ENCODE measurements around the gene SLC19A2.

Gene SLC19A2

DNA sequence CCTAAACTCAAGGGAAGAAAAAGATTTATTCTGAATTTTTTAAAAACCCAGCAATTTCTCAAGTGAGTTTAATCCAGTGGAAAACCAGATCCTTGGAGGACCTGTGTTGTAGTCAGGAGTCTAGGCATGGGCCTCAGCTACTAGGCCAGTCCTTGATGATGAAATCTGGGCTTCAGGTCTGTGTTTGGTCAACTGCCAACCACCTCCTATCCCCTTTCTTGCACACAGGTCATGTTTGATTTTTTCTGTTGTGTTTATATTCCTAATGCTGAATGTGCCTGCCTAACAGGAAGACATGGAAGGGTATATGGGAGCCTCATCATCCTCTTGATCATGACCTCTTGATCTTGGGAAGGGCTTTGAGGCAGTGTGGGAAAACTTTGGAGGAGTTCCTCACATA is 38.2 kb upstream of the SLC19A2 start:
- TF ChIP-seq, protein P1, sequence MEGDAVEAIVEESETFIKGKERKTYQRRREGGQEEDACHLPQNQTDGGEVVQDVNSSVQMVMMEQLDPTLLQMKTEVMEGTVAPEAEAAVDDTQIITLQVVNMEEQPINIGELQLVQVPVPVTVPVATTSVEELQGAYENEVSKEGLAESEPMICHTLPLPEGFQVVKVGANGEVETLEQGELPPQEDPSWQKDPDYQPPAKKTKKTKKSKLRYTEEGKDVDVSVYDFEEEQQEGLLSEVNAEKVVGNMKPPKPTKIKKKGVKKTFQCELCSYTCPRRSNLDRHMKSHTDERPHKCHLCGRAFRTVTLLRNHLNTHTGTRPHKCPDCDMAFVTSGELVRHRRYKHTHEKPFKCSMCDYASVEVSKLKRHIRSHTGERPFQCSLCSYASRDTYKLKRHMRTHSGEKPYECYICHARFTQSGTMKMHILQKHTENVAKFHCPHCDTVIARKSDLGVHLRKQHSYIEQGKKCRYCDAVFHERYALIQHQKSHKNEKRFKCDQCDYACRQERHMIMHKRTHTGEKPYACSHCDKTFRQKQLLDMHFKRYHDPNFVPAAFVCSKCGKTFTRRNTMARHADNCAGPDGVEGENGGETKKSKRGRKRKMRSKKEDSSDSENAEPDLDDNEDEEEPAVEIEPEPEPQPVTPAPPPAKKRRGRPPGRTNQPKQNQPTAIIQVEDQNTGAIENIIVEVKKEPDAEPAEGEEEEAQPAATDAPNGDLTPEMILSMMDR (IDR thresholded peaks at IDR 0.05; ENCODE audit: low read depth, low read length, missing control alignments) = no peak
- no peak for DNase-seq
- Histone ChIP-seq H3K27ac (no peak overlapping the region), H3K4me3 (ENCODE audit: low read depth, low read length) (no peak overlapping the region), H3K36me3 (replicated peaks) (no peaks in the 10 kb centered on the region), H3K27me3 (replicated peaks) (no peaks in the 10 kb centered on the region)
- in situ Hi-C loops (cut with HindIII; ENCODE audit: low pct_ligation_motif_present, low sequenced_read_pairs) = no loop called here

DNA sequence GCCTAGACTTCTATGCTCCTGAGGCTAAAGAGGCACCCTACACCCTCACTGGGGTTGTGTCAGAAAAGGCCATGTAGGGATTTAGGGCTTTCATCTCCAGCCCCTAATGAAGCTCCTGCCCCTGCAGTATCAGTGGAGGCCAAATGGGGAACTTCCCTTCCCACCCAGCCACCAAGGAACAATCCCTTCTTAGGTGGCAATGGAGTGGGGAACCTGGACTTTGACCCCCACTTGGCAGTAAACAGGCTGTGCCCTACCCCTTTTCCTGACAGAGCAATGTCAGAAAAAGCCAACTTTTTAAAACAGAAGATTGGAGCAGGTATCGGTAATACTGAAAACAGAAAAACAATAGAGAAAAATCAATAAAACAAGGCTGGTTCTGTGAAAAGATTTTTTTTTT is 35.5 kb upstream of the SLC19A2 start:
- TF ChIP-seq, protein P1 (IDR thresholded peaks at IDR 0.05; ENCODE audit: low read depth, low read length, missing control alignments) = no peak
- in situ Hi-C loops (cut with HindIII; ENCODE audit: low pct_ligation_motif_present, low sequenced_read_pairs) = no loop called here
- Histone ChIP-seq H3K27ac (no peak overlapping the region), H3K27me3 (replicated peaks) (no peaks in the 10 kb centered on the region), H3K36me3 (replicated peaks) (no peaks in the 10 kb centered on the region), H3K4me3 (ENCODE audit: low read depth, low read length) (no peak overlapping the region)
- no peak for DNase-seq

GRCh38 chr1:169517558-169518186 is 31.9 kb upstream of the SLC19A2 start:
- TF ChIP-seq, protein P1 (IDR thresholded peaks at IDR 0.05; ENCODE audit: low read depth, low read length, missing control alignments) = no peak
- H3K4me3 ChIP-seq (ENCODE audit: low read depth, low read length) = no peak overlapping the region
- no peaks in the 10 kb centered on the region for H3K36me3 ChIP-seq (replicated peaks)
- DNase-seq = no peak
- no peaks in the 10 kb centered on the region for H3K27me3 ChIP-seq (replicated peaks)
- in situ Hi-C loops (cut with HindIII; ENCODE audit: low pct_ligation_motif_present, low sequenced_read_pairs) = no loop called here
- H3K27ac ChIP-seq = no peak overlapping the region

DNA sequence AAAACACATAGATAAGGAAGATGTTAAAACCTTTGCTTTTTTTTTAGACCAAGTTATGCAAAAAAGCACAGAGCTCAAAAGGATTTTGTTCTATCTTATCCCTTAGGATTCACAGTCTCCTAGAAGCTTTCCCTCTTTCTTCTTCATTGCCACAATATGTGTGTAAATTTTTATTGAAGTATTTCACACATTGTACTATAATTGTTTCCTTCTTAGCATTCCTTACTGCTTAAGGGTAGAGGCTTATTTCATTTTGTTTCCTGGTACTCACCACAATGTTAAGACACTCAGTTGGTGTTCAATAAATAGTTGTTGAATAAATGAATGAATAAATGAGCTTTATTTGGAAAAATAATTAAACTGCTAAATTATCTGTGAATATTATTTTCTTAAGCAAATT is 29.9 kb upstream of the SLC19A2 start:
- TF ChIP-seq, protein P1 (IDR thresholded peaks at IDR 0.05; ENCODE audit: low read depth, low read length, missing control alignments) = no peak
- Histone ChIP-seq H3K27me3 (replicated peaks) (no peaks in the 10 kb centered on the region), H3K4me3 (ENCODE audit: low read depth, low read length) (no peak overlapping the region), H3K36me3 (replicated peaks) (no peaks in the 10 kb centered on the region), H3K27ac (no peak overlapping the region)
- in situ Hi-C loops (cut with HindIII; ENCODE audit: low pct_ligation_motif_present, low sequenced_read_pairs) = no loop called here
- DNase-seq = no peak

DNA sequence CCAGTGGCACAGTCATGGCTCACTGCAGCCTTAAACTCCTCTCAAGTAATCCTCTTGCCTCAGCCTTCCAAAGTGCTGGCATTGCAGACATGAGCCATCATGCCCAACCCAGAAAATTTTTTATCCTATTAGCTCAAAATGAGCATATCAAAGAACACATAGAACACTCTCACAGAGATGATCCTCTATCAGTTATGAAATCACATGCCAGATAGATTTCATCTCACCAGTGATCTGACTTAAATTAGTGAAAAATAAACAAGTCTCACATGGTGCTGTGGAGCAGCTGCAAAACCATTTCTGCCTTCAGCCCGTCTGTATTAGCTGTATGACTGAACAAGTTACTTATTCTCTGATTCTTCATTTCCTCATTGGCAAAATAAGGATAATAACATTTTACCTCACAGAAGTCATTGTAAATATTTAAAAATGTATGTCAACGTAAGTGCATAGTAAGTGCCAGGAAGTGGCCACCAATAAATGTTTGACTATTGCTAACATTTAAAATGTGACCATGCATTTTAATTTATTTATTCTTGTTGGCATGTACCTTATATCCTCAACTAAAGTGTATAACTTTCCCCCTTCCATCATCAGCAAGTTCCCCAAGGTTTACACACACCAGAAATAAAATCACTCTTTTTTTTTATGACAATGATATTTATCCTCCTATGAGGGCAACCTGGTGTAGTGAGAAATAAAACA is 29.0 kb upstream of the SLC19A2 start:
- H3K27me3 ChIP-seq (replicated peaks) = no peaks in the 10 kb centered on the region
- TF ChIP-seq, protein P1 (IDR thresholded peaks at IDR 0.05; ENCODE audit: low read depth, low read length, missing control alignments) = no peak
- no peak overlapping the region for H3K27ac ChIP-seq
- no peak overlapping the region for H3K4me3 ChIP-seq (ENCODE audit: low read depth, low read length)
- no peaks in the 10 kb centered on the region for H3K36me3 ChIP-seq (replicated peaks)
- no peak for DNase-seq
- in situ Hi-C loops (cut with HindIII; ENCODE audit: low pct_ligation_motif_present, low sequenced_read_pairs) = no loop called here

Measured in brain microvascular endothelial cell (primary cell).